ENCODE measurements around the gene LAMB4. TPM values are rescaled to one million over a fixed set of nuclear protein-coding genes. Genes with fewer than 3 reads are reported as not detected.

Gene LAMB4
- total RNA-seq, 2 donors from 2014 or later: not detected

DNA sequence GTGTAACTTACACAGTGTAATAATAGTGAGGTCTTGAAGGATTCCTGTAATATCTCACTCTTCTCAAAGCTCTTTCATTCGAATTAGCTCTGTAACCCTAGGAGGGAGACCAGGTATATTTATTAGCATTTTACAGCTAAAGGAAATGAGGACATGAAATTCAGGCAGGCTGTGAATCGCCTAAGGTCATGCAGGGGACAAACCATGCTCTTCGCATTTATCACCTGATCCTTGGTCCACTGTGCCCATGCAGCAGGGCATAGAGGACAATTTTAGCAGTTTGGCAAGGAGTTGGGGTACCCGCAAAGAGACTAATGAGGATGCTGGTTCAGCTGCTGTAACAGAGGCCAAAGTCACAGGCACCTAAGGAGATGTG is 112.4 kb downstream of the LAMB4 start:
- Mint-ChIP-seq H3K4me3 (no peak overlapping the region), H3K4me1 (no peaks in the 10 kb centered on the region), H3K27me3 (peaks cover 10% of the 10 kb centered on the region), H3K36me3 (ENCODE audit: low read depth) (no peaks in the 10 kb centered on the region), H3K27ac (no peak overlapping the region), H3K9me3 (no peaks in the 10 kb centered on the region)
- no peak for ATAC-seq (replicated peaks)

DNA sequence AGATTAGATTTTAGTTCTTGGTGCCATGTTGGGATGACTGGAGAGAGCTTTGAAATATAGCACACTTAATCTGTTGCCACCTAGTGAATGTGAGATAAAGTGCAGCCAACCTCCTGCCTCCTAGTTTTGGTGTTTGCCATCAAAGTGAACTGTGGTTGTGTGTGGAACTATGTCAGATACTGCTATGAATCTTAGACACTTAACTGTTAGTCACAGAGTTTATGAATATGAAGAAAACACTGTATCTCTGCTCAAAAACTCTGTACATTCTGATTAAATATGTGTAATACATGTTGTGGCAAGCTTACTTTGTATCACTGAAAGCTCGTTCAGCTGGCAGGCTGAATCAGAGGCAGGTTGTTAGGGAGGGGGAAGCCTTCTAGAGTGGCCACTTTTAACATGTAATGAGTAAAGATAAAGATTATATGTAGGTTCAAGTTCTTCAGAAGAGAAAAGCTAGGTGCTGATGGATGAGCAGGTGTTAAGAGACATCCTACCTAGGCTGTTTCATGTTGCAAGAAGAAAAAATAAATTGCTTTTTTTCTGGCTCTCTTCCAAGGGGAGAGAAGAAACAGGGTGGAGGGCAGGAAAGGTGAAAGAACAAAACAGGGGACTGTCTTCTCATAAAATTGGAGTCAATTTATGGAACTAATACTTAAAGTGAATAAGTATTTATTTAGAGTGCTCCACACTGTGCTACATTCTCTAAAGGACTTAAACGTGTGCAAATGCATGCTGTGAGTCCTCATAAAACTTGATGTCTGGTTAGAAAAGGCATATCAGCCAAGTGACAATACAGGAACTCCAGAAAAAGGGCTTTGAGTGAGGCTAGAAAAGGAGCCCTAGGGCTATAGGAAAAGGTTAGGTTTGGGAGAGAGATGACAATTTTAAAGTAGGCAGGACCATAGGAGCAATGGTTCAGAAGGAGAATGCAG is 113.1 kb downstream of the LAMB4 start:
- Mint-ChIP-seq H3K36me3 (ENCODE audit: low read depth) (no peaks in the 10 kb centered on the region), H3K9me3 (no peaks in the 10 kb centered on the region), H3K27me3 (peaks cover 10% of the 10 kb centered on the region), H3K4me3 (no peak overlapping the region), H3K27ac (no peak overlapping the region), H3K4me1 (no peaks in the 10 kb centered on the region)
- peak; percentile 63 for ATAC-seq (replicated peaks)

DNA sequence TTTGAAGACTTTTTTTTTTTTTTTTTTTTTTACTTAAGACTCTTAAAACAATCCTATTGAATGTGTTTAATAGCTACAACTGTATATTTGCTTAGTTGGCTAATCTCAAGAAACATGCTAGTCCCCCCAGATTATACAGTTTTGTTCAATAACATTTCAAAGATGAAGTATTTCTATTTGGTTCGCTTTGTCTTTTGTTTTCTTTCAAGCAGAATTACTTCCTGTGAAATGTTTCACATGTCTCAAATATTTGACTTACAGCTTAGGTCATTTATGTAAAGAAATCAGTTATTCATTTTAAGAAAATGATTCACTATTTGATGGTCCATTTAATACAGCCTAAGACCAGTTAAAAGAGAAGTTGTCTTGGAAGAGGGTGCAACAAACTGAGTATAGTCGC is 114.4 kb downstream of the LAMB4 start:
- H3K27ac Mint-ChIP-seq: no peak overlapping the region
- peaks cover 9% of the 10 kb centered on the region for H3K27me3 Mint-ChIP-seq
- no peaks in the 10 kb centered on the region for H3K9me3 Mint-ChIP-seq
- no peaks in the 10 kb centered on the region for H3K4me1 Mint-ChIP-seq
- H3K36me3 Mint-ChIP-seq (ENCODE audit: low read depth): no peaks in the 10 kb centered on the region
- no peak overlapping the region for H3K4me3 Mint-ChIP-seq
- ATAC-seq (replicated peaks): no peak

DNA sequence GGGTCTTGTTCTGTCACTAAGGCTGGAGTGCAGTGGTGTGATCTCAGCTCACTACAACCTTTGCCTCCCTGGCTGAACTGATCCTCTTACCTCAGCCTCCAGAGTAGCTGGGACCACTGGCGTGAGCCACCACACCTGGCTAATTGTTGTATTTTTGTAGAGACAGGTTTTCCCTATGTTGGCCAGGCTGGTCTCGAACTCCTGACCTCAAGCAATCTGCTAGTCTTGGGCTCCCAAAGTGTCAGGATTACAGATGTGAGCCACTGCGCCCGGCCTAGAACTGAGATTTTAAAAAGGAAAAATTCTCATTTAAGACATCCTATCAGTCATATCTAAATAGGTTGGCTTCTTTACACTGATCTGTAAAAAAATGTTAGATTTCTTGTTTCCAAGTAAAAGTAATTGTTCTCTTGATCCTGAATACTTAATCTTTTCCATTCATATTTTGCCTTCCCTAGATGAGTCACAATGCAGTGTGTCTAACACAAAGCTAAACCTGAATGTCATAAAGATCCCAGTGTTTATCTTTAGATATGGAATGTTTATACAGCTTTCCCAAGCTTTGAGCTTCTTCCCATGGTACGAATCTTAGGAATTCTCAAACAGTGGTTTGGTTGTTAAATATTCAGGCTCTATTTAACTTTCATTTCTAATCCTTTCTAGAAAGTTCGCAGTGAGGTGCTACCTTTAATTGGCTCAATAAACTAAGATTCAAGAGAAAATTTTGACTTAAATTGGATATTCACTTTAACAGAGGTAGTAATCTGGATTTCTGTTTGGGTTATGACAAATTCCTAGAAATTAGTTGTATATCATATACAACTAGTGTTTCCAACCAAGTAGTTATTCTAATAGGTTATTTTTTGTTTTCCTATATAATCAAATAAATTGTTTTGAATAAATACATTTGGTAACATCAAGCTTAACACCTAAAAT is 115.1 kb downstream of the LAMB4 start:
- no peak for ATAC-seq (replicated peaks)
- Mint-ChIP-seq H3K27me3 (peaks cover 10% of the 10 kb centered on the region), H3K4me1 (no peaks in the 10 kb centered on the region), H3K4me3 (no peak overlapping the region), H3K27ac (no peak overlapping the region), H3K36me3 (ENCODE audit: low read depth) (no peaks in the 10 kb centered on the region), H3K9me3 (no peaks in the 10 kb centered on the region)

DNA sequence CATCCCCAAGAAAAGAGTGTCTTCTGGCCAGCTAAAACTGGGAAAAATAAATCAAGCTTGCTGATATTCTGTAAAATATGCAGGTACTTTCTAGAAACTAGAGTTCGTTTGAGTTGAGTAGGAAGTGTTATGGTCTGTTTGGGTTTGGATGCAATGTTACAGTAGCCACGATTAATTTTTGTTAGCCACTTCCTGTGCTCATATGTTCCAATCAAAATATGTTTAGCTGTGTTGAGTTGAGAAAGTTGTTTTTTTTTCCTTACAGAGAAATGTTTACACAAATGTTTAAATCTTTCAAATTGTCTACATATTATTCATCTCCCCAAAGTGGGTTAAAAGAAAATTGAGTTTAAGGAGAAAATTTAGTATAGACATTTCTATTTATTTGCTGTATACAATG is 115.9 kb downstream of the LAMB4 start:
- Mint-ChIP-seq H3K4me1 (no peaks in the 10 kb centered on the region), H3K4me3 (no peak overlapping the region), H3K36me3 (ENCODE audit: low read depth) (no peaks in the 10 kb centered on the region), H3K9me3 (no peaks in the 10 kb centered on the region), H3K27ac (no peak overlapping the region), H3K27me3 (peaks cover 13% of the 10 kb centered on the region)
- ATAC-seq (replicated peaks): no peak

DNA sequence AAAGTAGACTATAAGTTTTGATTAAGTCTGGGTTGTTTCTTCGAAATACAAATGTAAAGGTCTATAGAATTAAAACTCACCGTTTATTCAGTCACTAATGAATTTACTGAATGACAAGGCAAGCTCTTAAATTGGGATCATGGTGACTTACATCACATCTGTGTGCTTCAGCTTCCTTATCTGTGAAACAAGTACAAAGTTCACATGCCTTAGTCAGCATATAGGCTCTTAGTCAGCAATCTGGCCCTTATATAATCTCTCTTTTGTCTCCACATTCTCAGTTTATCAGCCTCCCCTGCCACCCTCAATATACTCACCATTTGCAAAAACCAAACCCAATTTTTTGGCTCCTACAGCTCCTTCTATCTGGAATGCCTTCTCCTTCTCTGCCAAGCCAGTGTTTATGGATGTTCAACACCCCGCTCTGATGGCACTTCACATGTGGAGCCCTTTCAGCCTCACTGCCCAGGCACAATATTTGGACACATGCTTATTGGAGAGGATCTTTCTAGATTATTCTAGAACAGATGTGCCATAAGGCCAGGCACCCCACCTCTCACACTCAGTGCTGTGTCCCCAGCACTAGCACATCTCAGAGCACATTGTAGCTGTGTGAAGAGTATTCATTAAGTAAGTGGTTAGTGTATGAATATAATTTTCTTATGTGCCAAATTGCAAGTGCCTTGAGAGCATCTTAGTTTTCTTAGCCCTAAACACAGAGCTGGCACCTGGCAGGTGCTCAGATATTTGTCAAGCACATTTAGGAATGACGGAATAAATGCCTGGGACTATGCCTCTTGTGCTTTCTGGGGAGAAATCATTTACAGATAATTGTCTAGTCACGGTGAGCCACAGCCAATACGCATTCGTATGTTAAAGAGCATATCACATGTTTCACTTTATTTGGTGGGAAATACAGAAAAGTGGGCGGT is 117.4 kb downstream of the LAMB4 start:
- no peak for ATAC-seq (replicated peaks)
- Mint-ChIP-seq H3K4me1 (no peaks in the 10 kb centered on the region), H3K36me3 (ENCODE audit: low read depth) (no peaks in the 10 kb centered on the region), H3K27me3 (peaks cover 16% of the 10 kb centered on the region), H3K27ac (no peak overlapping the region), H3K4me3 (no peak overlapping the region), H3K9me3 (no peaks in the 10 kb centered on the region)

DNA sequence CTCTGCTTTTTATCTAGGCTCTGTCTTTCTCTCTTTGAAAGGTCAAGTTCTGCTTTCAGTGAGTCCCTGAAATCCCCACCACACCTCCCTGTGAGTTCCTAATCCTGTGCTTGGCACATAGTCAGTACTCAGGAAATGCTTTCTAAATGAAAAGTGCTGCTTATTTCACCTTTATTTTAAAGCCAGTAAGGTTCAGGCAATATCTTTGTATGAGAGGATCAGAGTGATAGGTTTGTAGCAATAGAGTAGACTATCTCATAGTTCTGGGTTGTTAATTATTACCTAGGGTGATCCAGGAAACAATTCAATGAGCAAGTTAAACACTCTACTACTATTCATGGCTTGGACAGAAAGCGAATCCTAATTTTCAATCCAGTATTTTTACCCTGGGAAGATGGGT is 119.8 kb downstream of the LAMB4 start:
- ATAC-seq (replicated peaks): no peak
- Mint-ChIP-seq H3K9me3 (no peaks in the 10 kb centered on the region), H3K4me1 (no peaks in the 10 kb centered on the region)

DNA sequence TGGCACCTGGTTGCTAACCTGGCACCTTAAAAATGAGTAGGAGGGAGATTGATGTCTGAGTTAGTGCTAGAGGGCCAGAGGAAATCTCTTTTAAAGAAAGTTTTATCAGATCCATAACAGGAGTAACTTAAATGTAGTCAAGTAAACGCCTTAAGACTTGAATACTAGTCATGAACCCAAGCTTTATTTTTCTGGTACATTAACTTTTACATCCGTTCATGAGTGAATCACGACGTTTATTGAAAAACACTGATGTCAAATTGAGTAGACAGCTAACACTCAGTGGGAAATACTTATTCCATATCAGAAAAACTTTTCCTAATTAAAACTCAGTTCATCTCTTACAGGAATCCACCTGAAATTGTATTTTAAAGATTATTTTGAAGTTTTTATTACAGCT is 120.3 kb downstream of the LAMB4 start:
- no peaks in the 10 kb centered on the region for H3K9me3 Mint-ChIP-seq
- peaks cover 34% of the 10 kb centered on the region for H3K27me3 Mint-ChIP-seq
- H3K36me3 Mint-ChIP-seq (ENCODE audit: low read depth): no peaks in the 10 kb centered on the region
- H3K4me3 Mint-ChIP-seq: no peak overlapping the region
- no peaks in the 10 kb centered on the region for H3K4me1 Mint-ChIP-seq
- no peak for ATAC-seq (replicated peaks)
- H3K27ac Mint-ChIP-seq: no peak overlapping the region

More for the DNA sequence above, 119.8 kb downstream of the LAMB4 start:
- H3K27ac Mint-ChIP-seq: no peak overlapping the region
- no peaks in the 10 kb centered on the region for H3K36me3 Mint-ChIP-seq (ENCODE audit: low read depth)
- no peak overlapping the region for H3K4me3 Mint-ChIP-seq
- H3K27me3 Mint-ChIP-seq: peaks cover 29% of the 10 kb centered on the region

DNA sequence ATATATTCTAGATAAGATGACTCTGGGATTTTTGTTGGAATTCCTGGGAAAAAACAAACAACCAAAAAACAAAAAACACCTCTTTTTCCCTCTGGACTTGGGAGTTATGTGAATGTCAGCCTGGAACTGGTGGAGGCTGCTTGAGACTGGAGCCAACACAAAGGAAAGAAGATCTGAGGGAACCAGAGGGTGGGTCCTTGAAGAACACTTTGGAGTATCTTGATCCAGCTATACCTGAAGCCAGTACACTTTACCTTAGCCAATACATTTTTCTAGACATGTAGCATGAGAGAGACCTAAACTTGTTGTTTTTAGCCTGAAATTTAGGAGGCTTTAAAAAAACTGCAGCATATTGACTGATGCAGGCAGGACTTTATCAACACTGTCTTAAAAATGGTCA is 121.3 kb downstream of the LAMB4 start:
- ATAC-seq (replicated peaks): no peak
- Mint-ChIP-seq H3K27ac (no peak overlapping the region), H3K9me3 (no peaks in the 10 kb centered on the region), H3K27me3 (peaks cover 41% of the 10 kb centered on the region), H3K4me3 (no peak overlapping the region), H3K36me3 (ENCODE audit: low read depth) (no peaks in the 10 kb centered on the region), H3K4me1 (peaks cover 4% of the 10 kb centered on the region)

DNA sequence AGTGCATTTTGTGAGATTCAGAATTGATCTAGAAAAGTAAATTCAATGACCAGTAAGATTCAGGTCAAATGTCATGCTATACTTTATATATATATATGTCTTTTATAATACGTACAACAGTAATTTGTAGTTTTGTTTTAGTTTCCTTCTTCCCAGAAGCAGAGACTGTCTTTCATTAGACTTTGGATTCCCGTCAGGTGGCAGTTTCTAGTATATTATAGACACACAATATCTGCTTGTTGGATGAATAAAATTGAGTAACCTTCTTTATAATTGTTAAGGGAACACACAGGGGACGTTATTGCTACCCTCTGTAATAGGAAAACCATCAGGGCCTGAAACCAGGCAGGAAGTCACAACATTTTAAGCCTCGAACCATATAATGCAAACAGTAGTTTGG is 121.9 kb downstream of the LAMB4 start:
- H3K36me3 Mint-ChIP-seq (ENCODE audit: low read depth): no peaks in the 10 kb centered on the region
- no peak overlapping the region for H3K4me3 Mint-ChIP-seq
- no peak overlapping the region for H3K27ac Mint-ChIP-seq
- H3K9me3 Mint-ChIP-seq: no peaks in the 10 kb centered on the region
- H3K4me1 Mint-ChIP-seq: peaks cover 5% of the 10 kb centered on the region
- ATAC-seq (replicated peaks): no peak
- peaks cover 44% of the 10 kb centered on the region for H3K27me3 Mint-ChIP-seq

DNA sequence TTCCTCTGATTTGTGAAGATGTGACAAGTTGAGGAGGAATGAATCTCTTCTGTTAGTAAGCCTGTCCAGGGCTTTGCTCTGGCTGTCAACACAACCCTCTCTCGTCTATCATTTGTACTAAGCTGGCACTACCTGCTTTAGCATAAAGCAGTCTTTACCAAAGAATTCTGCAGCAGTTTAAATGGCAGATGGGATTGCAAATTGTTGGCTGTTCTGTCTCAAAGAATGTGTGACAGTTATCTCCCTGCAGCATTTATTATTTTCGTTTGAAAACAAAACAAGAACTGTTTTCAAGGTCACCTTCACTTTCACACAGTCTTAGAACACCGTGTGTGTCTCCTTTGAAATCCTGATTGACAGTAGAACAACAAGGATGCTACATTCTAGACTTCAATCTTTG is 122.4 kb downstream of the LAMB4 start:
- H3K27ac Mint-ChIP-seq: no peak overlapping the region
- no peak for ATAC-seq (replicated peaks)
- no peak overlapping the region for H3K4me3 Mint-ChIP-seq
- peaks cover 46% of the 10 kb centered on the region for H3K27me3 Mint-ChIP-seq
- no peaks in the 10 kb centered on the region for H3K36me3 Mint-ChIP-seq (ENCODE audit: low read depth)
- H3K4me1 Mint-ChIP-seq: peaks cover 5% of the 10 kb centered on the region
- no peaks in the 10 kb centered on the region for H3K9me3 Mint-ChIP-seq

DNA sequence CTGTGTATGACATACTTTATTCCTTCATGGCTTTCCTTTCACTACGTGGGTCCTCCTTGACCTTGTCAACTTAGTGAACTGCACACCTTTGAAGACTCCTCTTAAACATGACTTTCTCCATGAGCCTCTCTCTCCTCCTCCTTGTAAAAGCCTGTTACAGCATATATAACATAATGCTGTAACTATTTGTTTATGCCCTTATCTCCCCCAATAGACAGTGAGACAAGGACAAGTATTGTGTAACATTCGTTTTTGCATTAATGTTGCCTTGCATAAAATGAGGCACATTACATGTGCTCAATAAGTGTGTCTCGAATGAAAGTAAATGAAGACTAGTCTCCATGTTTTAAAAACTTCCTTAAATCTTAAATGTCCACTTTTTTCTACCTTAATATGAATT is 122.9 kb downstream of the LAMB4 start:
- Mint-ChIP-seq H3K27me3 (peaks cover 48% of the 10 kb centered on the region), H3K4me3 (no peak overlapping the region), H3K36me3 (ENCODE audit: low read depth) (no peaks in the 10 kb centered on the region), H3K27ac (no peak overlapping the region), H3K9me3 (no peaks in the 10 kb centered on the region), H3K4me1 (peaks cover 5% of the 10 kb centered on the region)
- no peak for ATAC-seq (replicated peaks)

DNA sequence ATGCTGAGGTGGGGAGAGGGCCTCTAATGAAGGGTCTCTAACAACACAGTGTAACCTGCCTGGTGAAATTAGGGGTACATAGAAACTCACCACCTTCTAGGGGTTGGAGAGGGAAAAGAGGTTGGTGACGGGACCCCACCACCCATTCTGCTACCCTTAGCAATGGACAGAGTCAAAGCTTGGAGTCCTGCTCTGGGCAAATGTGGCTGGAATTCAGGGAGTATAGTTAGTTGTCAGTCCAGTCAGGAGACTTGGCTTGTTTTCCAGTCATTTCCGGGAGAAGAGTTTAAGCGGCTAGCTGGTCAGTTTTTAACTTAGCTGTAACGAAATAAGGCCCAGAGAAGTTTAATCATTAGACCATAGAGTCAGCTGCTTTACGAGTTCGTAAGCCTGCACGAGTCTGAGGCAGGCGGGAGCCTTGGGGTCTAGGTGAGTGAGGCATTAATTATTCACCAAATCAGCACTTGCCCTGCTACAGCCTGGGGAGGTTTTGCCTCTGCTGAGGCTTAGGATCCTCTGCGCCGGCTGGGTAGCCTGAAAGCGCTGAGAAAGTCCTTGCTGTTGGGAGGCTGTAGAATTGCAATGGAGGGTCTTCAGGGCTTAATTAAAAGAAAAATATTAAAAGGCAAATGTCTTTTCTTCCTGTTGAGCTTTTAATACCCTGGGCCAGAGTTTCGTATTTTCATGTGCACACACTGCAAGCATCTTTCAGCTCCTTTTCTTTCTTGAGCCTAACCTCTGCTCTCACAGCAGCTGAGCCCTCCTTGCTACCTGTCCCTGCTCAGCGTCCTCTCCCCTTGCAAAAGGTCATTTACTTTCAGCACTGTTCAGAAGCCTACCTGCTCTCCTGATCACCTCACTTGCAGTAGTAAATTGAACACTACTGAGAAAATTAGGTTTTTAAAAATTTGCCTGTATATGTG is 125.7 kb downstream of the LAMB4 start:
- H3K4me1 Mint-ChIP-seq: peaks cover 5% of the 10 kb centered on the region
- H3K27ac Mint-ChIP-seq: no peak overlapping the region
- no peaks in the 10 kb centered on the region for H3K36me3 Mint-ChIP-seq (ENCODE audit: low read depth)
- ATAC-seq (replicated peaks): no peak
- H3K27me3 Mint-ChIP-seq: peaks cover 53% of the 10 kb centered on the region
- peak overlapping the region; percentile 54 for H3K4me3 Mint-ChIP-seq
- no peaks in the 10 kb centered on the region for H3K9me3 Mint-ChIP-seq

Measured in activated T-helper 17 cell treated with anti-CD3 and anti-CD28 coated beads, Interleukin-2, amount 50 U/mL, for 72 hours (primary cell).